GM21381 (cell line): ENCODE results near the gene CDHR3.
A peak's percentile ranks its signal among the peaks of the same experiment; 100 is the strongest.

Experiments used
- ATAC-seq: cut with Tn5 transposase; IDR thresholded peaks from one replicate; pipeline ENCODE4 v1.9.1; 2021; ENCODE audit warnings: mild to moderate bottlenecking, moderate library complexity; ENCODE audit not compliant: unreplicated experiment

Gene CDHR3

DNA sequence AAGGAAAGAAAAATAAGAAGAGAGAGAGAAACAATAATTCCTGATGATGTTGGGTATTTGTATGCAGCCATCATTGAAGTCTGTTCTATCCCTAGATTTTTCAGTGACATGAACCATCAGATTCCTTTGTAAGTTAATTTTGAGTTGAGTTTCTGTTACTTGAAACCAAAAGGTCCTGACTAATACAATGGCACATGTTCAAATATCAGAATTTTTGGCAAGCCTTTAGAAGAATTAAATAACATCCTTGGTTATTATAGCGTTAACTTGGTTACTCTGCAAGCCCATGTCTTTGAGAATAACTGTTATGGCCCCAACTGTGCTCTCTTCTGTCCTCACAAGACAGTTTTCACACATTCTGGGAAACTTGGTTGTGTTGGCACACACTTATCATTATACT lies 82.5 kb downstream of the CDHR3 start:
- ATAC-seq: no peak

DNA sequence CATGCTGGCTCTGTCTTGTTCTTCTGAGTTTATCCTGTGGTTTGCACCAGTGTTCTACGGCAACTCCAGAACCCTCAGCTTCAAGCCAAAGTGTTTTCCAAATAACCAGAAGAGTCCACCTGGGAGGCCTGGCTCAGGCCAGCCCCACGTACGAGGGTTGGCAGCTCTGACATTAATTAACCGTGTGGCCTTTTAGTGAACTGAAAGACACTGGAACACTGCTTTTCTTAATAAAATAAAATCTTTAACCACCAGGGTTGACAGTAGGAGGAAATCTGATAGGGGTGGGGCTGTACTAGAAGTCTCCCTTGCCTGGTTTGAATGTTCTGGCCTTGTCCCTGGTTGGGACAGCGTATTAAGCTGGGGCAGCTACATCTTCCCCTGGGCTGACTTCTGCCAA lies 84.1 kb downstream of the CDHR3 start:
- ATAC-seq: no peak

DNA sequence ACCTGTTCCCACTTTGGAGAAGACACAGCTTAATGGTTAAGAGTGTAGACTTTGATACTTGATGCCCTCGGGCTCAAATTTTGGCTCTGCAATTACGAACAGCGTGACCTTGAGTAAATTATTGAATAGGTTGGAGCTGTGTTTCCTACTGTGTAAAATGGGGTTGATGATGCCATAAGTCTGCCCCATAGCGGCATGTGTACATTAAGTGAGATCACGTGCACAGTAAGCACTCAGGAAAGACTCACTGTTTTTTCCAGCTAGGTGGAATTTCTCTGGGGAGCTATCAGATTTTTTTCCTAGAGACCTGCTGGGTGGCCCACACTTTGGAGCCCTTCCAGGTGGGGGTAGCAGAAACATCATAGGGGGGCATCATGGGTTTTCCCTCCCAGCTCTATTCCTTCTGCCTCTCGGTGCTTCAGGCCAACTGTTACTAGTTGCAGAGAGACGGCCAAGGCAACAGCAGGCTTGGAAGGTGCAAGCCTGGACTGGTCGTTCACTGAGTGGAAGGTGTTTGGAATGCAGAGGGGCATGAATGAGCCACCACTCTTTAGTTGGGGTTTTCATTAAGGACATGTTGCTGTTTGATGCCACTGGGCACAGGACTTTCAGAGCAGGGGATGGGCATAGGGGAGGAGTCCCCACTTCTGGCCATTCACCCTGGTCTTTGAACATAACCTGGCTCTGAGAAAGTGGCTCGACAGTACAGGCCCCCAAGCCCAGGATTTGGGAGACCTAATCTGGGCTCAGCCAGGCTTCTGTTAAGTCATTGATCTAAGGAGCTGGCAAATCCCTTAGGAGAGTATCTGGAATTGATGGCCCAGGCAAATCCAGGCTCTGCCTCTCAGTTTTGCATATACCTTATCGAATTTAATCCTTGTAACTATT lies 85.0 kb downstream of the CDHR3 start:
- ATAC-seq: no peak

DNA sequence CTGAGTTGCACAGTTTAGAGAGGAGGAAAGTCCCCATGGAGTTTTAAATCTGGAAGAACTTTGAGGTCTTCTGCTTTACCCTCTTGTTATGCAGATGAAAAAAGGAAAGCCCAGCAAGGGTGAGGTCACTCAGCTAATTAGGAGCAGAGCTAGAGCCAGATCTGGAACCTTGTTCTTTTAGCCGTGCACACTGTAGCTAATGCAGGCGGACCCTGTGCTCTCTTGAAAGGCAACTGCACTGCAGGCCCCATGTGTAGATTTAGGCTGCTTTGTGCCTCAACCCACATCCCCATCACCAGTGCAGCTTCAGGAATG lies 85.6 kb downstream of the CDHR3 start:
- ATAC-seq: no peak

DNA sequence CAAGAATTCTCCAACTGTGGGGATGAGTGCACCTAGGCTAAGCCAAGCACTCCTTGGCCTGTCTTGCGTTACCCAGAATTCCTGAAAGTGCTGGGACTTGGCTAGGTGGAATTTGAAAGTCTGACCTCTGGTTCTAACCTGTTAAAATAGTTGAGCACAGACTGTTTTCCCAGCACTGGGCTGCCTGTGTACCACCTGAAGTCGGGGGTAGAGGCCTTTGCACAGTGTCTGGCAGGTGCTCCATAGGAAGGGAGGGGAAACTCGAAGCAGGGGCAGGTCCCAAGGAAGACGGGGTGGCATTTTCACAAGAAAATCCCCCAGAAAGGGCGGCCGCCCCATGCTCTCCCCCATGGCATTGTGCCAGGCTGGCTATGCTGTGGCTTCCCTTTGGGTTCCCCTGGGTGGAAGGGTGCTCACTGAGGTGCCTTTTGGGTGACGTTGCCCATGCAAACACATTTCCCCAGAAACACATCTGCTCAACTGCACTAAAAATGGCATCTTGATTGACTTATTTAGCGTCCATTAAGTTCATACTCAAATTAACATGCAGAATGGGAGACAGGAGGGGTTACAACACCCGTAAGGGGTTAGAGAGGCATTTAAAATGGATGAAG lies 86.2 kb downstream of the CDHR3 start:
- ATAC-seq: no peak

DNA sequence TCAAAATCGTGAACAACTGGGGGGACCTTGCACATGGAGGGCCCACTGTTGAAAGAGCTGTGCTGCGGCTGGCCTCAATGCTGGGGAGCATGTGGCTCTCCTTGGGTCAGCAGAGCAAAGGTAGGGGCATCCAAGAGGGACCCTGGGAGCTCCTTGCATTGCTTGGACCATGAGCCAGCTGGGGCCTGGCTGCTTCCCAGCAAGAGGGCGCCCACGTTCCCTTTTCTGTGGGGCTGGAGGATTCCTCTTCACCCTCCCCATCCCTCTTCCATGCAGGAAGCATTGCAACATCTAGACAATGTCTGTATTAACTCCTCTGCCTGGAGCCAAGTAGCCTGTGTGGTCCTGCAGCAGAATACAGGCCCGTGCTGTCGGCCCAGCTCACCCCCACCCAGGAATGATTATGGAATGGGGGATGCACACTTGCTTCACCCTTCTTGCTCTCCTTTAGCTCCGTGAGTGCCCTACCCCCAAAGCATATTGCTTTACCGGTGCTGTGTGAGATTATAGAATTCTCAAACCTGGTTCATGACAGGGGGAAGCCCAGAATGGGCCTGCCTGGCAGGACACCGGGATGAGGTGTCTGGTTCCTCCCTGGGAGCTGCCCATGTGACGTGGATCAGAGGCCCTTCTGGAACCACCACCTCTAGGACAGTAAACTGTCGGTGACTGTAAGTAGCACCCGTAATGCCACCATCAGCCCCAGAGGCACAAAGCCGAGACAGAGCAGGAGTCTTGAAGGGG lies 87.1 kb downstream of the CDHR3 start:
- no peak for ATAC-seq

DNA sequence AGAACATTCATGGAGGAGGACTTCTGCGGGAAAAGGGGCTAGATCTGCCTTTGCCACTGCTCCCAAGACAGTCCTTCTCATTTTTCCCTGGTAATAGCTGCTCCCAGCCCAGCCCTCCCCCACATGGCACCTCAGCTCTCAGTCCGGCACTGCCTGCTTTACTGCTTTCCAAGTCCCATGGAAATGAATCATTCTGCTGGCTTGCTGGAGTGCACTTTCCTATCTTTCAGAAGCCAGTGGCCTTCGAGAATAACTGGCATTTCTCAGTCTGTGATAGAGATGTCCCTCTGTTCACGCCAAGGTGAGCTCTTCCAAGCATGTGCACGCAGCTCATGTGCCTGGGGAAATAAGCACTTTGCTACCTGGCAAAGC lies 87.7 kb downstream of the CDHR3 start:
- ATAC-seq: no peak

DNA sequence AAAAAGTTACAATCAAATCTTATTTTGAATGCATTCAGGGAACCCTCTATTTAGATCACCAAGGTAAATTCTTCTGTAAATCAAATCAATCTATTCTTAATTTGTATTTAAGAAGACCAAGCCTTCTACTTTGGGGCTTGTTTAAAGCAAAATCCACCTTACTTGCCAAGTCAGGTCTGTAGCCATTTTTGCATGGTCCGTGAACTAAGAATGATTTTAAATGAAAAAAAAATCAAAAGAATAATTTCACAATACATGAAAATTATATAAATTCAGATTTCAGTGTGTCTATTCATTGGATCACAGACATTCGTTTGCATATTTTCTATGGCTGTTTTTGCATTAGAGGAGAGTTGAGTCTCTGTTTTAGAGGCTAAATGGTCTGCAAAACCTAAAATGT lies 89.6 kb downstream of the CDHR3 start:
- ATAC-seq: no peak

DNA sequence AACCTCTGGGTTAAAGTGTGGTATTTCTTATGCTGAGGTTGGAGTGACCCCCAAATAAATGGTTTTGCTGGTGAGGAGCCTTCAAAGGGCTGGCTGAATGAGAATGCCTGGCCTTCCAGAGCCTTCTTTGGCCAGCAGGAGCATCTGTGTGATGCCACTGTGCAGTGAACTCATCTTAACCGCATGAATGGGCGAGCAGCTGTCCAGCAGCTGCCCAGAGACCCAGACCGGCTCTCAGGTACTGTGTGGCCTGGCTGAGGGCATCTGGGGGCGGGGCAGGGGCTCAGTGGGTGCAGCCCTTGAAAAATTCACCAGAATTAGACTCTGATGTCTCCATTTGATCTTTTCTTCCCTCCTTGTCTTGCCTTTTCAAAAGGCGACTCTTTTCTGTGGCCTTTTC lies 90.0 kb downstream of the CDHR3 start:
- no peak for ATAC-seq

DNA sequence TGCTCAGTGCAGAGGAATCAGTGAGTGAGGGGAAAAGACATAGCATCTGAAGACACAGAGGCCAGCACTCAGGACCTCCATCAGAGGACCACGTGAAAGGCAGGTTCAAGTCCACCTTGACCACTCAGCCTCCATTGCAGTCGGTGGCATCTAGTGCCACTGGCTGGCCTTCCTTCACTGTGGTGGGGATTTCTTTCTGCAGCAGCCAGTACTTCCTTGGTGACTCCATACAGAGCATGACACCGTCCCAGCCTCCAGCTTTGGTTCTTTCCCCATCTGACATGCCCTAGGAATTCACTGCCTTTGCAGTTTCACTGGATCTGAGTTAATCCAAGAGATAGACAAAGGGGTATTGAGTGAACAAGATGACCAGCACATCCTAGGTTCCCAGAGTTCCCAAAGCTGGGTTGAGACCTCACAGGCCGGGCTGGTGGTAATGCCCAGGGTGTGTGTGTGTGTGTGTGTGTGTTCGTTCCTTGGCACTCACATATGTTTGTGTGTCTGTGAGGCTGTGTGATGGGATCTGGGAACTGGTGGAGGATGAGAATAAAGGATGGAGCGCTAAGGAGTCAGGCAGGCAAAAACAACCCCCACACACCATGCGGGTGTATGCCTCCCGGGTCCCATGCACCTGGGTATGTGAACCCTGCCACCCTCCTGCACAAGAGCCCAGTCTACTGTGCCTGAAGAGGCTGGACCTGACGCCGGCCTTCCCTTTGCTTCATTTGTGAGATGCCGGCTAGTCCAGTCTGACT lies 91.3 kb downstream of the CDHR3 start:
- no peak for ATAC-seq

DNA sequence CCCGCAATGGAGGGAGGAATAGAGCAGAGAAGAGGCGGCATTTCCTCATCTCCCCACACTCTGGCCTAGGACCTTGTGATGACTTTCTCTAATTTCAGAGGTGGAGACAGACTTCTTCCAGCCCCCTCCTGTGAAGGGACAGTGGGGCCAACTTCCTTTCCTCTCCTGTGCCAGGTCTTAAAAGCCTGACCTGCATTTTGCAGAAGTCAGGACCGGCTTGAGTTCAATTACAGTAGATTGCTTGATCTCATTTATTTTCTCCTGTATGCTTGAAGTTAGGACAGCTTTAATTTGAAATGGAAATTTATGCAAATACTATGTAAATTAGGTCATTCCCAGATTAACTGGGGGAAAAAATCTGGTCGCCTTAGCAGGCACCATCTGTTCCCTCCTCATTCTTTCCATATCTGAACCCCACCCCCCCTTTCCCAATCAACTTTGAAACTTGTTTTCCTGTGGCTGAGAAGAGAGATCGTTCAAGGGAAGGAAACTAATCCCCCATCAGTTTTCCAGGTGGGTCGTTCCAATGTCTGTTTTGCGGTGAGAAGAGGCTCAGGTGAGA lies 92.0 kb downstream of the CDHR3 start:
- ATAC-seq: no peak

DNA sequence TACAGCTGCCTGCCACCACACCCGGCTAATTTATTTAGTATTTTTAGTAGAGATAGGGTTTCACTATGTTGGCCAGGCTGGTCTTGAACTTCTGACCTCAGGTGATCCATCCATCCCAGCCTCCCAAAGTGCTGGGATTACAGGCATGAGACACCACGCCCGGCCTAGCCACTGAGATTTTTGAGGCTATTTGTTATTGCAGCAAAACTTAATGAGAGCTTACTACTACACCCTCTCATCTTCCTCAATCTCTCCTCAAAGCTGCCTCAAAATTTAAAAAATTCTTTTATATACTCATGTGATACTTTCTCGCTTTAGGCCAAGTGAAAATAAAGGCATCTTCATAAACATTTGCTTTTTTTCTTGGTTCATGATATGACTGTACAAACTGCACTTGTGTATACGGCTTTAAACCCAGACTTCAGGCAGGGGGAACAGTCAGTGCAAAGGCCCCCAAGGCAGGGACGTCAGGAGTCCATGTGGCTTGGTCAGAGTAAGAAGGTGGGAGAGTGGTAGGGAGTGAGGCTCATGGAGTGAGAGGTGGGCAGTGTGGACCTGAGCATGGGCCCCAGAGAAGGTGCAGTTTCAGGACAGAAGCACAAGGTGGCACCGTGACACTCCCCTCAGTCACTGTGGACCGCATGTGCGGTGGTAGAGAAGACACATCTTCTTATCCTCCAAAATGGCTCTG lies 93.6 kb downstream of the CDHR3 start:
- peak; percentile 46 for ATAC-seq

DNA sequence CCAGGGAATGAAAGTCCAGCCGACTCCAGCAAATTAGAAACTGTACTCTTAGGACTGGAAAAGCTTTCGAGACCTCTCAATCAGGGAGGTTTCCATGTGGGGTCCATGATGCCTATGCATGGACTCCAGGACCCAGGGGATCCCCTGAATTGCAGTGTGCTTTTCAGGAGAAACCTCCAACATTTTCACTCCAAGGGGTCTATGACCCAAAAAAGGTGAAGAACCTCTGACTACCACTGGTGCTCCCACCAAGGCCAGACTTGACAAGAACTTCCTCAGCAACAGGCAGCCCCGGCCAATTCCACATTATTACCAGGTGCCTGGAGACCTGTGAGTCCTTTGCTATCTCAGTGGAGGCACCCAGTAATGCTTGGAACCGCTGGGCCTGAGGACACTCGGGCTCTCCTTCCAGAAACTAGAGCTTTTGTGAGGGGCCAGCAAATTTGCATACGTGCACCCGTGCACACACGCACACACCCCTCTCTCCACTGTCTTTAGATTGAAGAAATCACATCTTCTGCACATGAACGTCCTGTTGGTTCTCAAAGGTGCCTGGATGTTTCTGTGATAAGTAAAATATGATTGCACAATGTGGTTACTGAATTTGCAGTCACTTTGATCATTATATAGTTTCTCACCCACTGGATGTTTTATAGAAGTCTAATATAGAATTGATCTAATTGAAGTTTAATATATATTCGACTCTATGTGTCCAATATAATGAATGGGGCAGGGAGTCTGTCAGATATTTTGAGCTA lies 94.3 kb downstream of the CDHR3 start:
- no peak for ATAC-seq

DNA sequence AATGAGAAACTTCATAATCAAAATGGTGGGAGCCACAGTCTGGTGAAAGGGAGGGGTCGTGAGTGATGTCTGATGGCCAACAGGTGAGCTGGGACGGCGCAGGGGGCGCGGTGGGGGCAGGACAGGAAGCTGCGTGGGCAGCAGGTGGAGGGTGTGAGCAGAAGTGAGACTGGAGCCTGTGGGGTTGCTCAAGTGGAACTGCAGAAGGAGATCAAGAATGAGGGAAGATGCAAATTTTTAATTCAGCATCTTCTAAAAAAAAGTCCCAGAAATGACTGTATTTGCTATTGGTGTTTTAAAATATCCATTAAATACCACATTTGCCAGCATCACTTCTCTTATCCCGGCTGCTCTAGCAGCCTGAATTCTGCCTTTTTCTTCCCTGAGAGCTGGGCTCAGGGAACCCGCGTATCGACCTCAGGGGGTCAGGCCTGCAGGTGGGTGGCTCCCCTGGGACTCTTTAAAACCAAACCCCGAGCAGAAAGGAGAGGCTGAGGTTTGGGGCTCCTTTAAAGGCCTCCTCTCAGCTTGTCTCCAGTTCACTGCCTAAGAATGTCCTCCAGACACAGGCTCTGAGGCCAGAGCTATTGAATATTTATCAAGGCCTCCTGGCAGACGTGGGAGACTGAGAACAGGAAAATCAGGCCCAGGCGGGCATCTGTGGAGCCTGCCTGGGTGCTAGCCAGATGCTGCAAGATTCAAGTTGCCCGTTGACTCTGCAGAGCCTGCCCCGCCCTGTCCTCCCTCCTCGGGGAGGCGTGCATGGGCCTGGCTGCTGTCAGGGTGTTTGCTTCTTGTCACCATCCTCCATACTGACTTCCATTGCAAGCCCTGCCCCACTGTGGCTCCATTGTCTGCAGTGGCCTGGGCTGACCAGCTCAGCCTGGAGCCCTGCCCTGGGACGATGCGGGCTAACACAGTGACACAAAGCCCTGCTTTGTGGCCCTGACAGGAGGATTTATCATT lies 95.2 kb downstream of the CDHR3 start:
- peak; percentile 64 for ATAC-seq

DNA sequence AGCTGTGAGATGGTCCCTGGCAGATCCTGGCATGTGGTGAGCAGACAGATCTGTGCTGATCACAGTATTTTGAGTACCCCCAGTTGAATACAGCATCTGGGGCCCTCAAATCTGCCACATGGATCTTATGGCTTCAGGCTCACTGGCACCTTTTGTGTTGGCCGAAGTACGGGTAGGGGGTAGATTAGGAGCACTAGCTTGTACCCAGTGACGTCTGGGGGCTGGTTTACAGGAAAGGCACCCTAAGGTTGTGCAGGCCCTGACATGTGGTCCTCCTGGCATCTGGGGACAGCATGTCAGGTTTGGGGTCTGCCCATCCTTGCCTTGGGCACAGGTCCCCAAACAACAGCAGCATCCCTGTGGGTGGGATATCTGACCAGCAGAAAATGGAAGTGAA lies 95.9 kb downstream of the CDHR3 start:
- no peak for ATAC-seq

DNA sequence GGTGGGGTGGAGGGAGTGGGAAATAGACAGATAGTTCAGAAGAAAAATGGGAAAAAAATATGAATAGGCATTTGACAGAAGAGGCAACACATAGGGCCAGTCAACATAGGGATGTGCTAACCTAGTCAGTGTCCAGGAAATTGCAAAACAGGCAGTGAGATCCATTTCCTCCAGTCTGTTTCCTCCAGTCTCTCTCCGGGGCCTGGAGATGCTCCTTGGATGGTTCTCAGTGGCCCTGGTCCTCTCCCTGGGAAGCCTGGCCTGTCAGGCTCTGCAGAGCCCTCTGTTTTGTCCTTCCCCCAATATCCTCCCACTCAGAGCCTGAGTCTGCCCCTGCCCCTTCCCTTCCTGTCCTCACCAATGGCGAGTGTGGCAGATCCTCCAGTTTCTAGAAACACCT lies 96.5 kb downstream of the CDHR3 start:
- ATAC-seq: no peak

DNA sequence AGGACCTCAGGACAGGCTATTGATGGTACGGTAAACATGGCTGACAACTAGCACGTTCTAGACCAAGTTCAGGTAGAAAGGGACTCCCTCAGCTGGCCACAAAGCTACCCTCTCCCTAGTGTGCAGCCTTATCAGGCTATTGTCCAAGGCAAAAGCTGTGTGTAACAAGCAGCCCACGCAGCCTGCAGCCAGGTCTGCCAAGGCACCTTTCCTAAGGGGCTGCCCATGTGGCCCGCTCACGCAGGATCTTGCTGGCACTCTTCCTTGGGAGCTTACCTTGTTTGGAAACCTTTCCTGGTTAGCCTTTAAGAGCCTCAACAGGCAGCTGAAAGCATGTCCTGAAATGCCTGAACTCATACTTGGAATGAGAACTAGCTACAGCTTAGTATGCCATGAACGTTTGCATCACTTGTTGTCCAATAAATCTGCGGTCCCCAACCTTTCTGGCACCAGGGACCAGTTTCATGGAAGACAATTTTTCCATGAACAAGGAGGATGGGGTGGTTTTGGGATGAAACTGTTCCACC lies 97.4 kb downstream of the CDHR3 start:
- ATAC-seq: no peak

DNA sequence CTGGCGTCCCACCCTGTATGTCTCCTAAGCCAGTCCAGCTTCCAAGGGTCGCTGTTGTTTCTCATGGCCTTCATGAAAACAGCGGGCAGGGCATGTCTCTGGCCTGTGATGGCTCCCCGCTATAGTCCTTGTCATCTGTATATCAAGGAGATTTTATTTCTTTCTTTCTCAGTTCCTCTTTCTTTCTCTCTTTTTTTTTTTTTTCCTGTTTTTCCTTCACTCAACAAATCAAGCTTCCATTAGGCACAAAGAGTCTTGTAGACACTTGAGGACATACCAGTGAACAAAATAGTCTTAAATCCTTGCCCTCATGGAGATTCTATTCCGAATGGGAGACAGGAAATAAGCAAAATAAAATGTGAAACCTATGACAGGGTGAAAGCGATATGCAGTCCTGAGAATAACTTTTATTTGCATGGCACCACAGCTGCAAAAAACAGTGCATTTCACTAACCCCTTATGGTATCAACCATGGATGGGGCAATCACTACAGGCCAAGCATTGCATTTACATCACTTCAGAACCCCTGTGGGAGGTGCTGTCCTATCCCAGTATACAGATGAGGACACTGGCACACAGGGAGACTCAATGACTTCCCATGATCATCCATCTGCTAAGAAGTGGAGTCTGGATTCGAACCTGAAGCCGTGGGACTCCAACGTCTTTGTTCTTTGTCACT lies 98.4 kb downstream of the CDHR3 start:
- ATAC-seq: peak; percentile 27
